IPS-18c (cell line): ENCODE measurements around the gene PLPP7.
"Not testable (repeated sequence)": the region's sequence is repeated elsewhere in the genome, so short reads cannot be mapped to it uniquely, and the experiment has no call there.

ENCODE experiments used
- H3K4me3 ChIP-seq: 2 replicates; pipeline ENCODE4 v1.7.0; 2013; ENCODE audit warnings: low read depth, mild to moderate bottlenecking, low read length, moderate library complexity; ENCODE audit not compliant: insufficient read depth
- H3K9me3 ChIP-seq: one replicate; pipeline ENCODE4 v1.6.1; 2013; ENCODE audit warnings: mild to moderate bottlenecking, low read length, moderate library complexity; ENCODE audit not compliant: control insufficient read depth, insufficient read depth

Gene PLPP7

DNA sequence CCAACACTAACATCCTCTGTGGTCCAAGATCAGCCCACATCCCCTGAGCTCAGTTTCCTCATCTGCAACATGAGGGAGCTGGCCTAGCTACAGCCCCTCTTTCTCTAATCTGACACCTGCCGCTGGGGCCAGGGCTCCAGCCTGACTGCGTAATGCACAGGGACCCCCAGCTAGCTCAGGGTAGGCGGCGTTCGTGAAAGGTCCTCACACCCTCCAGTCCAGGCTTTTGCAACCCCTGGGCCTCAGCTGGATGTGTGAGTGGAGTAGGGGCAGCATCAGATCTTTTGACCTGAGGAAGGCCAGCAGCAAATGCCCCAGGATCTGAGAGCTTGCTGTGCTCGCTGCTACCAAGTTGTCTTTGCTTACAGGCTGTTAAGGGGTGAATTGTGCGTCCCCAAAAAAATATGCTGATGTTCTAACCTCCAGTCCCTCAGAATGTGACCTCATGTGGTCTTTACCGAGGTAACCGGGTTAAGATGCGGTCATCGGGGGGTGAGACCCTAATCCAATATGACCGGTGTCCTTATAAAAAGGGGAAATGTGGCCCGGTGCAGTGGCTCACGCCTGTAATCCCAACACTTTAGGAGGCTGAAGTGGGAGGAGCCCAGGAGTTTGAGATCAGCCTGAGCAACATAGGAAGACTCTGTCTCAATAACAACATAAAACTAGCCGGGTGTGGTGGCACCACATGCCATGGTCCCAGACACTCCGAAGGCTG lies 47.8 kb downstream of the PLPP7 start:
- Histone ChIP-seq H3K4me3 (no peak overlapping the region), H3K9me3 (no peaks in the 10 kb centered on the region)

DNA sequence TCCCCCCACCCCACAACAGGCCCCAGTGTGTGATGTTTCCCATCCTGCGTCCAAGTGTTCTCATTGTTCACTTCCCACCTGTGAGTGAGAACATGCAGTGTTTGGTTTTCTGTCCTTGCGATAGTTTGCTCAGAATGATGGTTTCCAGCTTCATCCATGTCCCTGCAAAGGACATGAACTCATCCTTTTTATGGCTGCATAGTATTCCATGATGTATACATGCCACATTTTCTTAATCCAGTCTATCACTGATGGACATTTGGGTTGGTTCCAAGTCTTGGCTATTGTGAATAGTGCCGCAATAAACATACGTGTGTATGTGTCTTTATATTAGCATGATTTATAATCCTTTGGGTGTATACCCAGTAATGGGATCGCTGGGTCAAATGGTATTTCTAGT lies 49.7 kb downstream of the PLPP7 start:
- not testable (repeated sequence) for H3K4me3 ChIP-seq, H3K9me3 ChIP-seq

DNA sequence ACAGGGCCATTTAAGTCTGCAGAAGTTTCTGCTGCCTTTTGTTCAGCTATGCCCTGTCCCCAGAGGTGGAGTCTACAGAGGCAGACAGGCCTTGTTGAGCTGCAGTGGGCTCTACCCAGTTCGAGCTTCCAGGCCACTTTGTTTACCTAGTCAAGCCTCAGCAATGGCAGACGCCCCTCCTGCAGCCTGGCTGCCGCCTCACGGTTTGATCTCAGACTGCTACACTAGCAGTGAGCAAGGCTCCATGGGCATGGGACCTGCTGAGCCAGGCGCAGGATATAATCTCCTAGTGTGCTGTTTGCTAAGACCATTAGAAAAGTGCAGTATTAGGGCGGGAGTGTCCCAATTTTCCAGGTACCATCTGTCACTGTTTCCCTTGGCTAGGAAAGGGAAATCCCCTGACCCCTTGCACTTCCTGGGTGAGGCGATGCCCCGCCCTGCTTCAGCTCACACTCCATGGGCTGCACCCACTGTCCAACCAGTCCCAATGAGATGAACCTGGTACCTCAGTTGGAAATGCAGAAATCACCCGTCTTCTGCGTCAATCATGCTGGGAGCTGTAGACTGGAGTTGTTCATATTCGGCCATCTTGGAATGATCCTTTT lies 55.5 kb downstream of the PLPP7 start:
- H3K9me3 ChIP-seq, H3K4me3 ChIP-seq: not testable (repeated sequence)

DNA sequence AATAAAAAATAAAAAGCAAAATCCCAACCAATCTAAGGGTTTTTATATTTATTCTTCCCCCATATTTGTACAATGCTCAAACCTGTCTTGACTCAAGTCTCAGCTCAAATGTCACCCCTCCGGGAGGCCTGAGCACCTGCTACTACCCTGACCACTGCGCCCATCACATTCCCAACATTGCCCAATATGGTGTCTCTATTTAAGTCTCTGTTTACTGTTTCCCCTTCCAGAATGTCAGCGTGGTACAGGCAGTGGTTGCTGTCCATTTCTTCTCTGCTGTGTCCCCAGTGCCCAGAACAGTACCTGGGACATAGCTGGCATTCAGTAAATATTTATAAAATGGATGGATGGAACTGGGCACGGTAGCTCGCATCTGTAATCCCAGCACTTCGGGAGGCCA lies 57.0 kb downstream of the PLPP7 start:
- Histone ChIP-seq H3K9me3 (peaks cover 4% of the 10 kb centered on the region), H3K4me3 (no peak overlapping the region)

DNA sequence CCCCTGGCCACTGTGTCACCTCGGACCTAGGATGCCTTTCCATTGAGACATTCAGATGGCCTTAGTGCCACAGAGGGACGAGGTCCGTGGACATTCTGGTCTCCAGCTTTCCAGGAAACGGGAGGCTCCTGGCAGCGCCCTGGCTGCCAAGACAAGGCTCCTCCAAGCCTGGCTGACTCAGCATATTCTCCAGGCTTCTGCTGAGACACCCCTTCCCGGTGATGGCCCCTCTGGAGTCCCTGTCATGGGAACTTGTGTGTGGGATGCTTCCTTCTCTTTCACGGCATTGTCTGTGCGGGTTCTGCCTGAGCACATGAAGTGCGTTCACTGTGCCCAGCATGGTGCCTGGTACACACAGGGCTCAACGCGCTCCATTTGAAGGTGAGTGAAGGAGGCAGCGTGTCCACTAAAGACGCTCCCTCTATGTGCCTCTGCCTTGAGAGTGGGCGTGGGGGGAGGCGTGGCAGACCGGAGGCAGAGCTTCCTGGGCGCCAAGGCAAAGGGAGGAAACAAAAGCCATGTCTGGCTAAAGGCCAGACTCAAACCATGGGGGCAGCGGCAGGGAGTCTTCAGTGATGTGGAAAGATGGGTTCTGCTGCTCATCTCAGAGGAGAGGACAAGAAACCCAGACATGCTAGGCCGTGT lies 58.0 kb downstream of the PLPP7 start:
- H3K9me3 ChIP-seq: peaks cover 4% of the 10 kb centered on the region
- H3K4me3 ChIP-seq: no peak overlapping the region

DNA sequence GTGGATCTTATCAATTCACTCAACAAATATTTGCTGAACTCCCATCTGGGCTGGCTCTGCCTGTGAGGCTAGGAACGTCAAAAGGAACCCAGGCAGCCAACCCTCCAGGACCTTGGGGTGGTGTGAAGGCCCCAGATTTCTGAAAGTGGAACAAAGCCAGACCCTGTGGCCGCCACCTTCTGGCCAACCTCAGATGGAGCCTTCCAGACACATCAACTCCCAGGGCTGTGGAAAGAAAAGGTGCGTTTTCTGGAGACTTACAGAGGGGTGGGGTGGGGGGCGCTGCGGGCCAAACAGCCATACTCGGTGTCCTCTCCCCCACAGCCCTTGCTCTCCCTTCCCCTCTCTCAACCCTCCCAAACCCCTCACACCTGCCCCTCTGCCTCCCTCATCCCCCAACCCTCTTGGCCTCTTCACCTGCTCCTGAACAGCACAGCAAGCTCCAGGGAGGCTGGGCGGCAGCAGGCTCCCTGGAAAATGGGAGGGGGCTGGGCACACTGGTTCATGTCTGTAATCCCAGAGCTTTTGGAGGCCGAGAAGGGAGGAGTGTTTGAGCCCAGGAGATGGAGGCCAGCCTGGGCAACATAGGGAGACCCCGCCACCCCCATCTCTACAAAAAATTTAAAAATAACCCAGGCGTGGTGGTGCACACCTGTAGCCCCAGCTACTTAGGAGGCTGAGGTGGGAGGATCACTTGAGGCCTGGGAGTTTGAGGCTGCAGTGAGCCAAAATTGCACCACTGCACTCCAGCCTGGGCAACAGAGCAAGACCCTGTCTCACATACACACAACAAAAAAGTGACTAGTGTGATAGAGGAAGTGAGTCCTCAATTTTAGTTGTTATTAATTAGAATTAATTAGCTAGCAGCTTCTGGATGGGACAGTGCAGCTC lies 59.4 kb downstream of the PLPP7 start:
- H3K9me3 ChIP-seq: peaks cover 4% of the 10 kb centered on the region
- H3K4me3 ChIP-seq: no peak overlapping the region

DNA sequence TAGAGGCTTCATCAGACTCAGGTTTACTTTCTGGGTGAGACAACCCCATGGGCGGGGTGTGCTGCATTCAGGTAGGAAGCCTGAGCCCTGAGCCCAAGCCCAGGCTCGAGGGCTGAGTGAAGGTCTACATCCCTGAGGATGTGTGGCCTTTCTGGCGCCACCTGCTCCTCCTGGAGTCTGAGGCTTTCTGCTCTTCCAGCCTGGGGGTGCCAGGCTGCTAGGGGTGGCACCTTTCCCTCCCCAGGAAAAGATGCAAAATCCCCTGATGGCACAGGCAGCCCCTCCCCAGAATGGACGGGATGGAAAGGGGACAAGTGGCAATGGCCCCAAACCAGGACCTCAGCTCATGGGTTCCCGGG lies 60.0 kb downstream of the PLPP7 start:
- peak overlapping the region; percentile 34 for H3K4me3 ChIP-seq
- peaks cover 4% of the 10 kb centered on the region for H3K9me3 ChIP-seq

DNA sequence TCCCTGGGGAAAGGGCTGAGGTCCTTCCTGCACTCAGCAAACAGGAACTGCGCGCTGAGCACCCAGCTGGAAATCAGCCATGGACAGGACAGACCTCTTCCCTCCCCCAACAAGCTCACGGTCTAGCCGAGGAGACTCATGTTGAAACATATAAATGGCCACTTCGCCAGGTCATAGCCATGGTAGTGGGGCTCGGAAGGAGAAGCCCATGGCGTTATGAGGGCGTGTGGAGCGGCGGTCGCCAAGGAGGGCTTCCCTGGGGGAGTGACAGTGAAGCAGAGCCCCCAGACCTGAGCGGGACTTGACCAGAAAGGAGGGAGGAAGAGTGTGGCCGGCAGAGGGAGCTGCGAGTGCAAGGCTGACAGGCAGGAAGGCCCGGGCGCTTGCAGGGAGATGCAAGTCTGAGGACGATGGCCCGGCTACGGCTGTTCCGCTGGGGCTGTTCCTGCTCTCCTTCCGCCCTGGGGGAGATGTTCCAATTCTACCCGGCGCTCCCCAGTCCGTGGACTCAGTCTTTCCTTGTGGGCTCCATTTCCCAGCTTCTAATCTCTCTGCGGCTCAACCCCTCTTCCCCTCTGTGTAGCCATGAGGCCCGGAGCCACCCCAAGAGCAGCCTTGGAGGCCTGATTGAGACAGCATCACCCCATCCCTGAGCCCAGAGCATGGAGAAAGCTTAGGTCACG lies 60.5 kb downstream of the PLPP7 start:
- H3K9me3 ChIP-seq: no peaks in the 10 kb centered on the region
- H3K4me3 ChIP-seq: peak overlapping the region; percentile 34

DNA sequence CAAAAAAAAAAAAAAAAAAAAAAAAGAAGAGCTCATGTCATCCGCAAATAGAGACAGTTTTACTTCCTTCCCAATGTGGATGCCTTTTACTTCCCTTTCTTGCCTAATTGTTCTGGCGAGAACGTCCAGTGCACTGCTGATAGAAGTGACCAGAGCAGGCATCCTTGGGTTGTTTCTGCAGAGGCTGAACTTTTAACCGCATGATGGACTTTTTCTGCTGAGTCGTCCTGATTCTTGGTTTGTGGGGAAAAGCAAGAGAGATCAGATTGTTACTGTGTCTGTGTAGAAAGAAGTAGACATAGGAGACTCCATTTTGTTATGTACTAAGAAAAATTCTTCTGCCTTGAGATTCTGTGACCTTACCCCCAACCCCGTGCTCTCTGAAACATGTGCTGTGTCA lies 67.0 kb downstream of the PLPP7 start:
- H3K4me3 ChIP-seq, H3K9me3 ChIP-seq: not testable (repeated sequence)

DNA sequence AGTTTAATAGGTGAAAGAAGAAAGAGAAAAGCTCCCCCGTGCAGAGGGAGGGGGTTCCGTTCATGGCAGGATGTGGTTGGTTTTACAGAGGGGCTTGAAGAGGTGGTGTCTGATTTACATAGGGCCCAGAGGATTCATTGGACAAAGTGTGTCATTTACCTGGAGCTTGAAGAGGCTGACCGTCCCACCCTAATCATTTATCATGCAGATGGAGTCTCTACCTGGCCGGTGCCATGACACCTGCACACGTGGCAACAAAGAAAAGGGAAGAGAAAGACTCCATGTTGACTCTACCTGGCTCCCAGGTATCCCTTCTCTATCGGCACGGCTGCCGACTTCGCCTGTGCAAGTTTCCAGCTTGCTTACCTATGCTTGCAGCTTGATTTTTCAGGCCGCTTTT lies 69.0 kb downstream of the PLPP7 start:
- no peak overlapping the region for H3K4me3 ChIP-seq
- no peaks in the 10 kb centered on the region for H3K9me3 ChIP-seq
